Type B pancreatic cell (in vitro differentiated cells): Measurements from ENCODE around the gene GRIK4. TPM values are rescaled to one million over a fixed set of nuclear protein-coding genes. Genes with fewer than 3 reads are reported as not detected.

Experiments used
- DNase-seq: peaks from one replicate; pipeline ENCODE4 v3.0.0; 2021; ENCODE audit warnings: mixed read lengths; ENCODE audit not compliant: unreplicated experiment; ENCODE audit errors: extremely low spot score
- H3K27ac Mint-ChIP-seq: 2 replicates; pipeline ENCODE4 v1.8.0; 2021; ENCODE audit warnings: mild to moderate bottlenecking, mixed read lengths
- H3K27me3 Mint-ChIP-seq: 2 replicates; pipeline ENCODE4 v1.8.0; 2021; ENCODE audit warnings: mixed read lengths
- H3K36me3 Mint-ChIP-seq: 2 replicates; pipeline ENCODE4 v1.8.0; 2021; ENCODE audit warnings: mixed read lengths
- H3K4me1 Mint-ChIP-seq: one replicate; pipeline ENCODE4 v1.8.0; 2021; ENCODE audit warnings: mixed read lengths; ENCODE audit not compliant: unreplicated experiment
- H3K4me3 Mint-ChIP-seq: 2 replicates; pipeline ENCODE4 v1.8.0; 2021; ENCODE audit warnings: mild to moderate bottlenecking, mixed read lengths
- H3K9me3 Mint-ChIP-seq: 2 replicates; pipeline ENCODE4 v1.8.0; 2021; ENCODE audit warnings: mixed read lengths
- CTCF ChIP-seq: fragments of 200-600 bp; sonication (generic); conservative IDR thresholded peaks from 2 replicates; pipeline ENCODE4 v1.5.0; 2021; ENCODE audit warnings: antibody characterized with exemption, mild to moderate bottlenecking
- total RNA-seq: library from RNA; stranded (reverse); gene quantifications from 2 replicates; pipeline ENCODE4 v1.2.1, GENCODE V29; 2021; ENCODE audit warnings: low replicate concordance

Gene GRIK4
- total RNA-seq, 1 donor from 2014 or later: 0.72 TPM

DNA sequence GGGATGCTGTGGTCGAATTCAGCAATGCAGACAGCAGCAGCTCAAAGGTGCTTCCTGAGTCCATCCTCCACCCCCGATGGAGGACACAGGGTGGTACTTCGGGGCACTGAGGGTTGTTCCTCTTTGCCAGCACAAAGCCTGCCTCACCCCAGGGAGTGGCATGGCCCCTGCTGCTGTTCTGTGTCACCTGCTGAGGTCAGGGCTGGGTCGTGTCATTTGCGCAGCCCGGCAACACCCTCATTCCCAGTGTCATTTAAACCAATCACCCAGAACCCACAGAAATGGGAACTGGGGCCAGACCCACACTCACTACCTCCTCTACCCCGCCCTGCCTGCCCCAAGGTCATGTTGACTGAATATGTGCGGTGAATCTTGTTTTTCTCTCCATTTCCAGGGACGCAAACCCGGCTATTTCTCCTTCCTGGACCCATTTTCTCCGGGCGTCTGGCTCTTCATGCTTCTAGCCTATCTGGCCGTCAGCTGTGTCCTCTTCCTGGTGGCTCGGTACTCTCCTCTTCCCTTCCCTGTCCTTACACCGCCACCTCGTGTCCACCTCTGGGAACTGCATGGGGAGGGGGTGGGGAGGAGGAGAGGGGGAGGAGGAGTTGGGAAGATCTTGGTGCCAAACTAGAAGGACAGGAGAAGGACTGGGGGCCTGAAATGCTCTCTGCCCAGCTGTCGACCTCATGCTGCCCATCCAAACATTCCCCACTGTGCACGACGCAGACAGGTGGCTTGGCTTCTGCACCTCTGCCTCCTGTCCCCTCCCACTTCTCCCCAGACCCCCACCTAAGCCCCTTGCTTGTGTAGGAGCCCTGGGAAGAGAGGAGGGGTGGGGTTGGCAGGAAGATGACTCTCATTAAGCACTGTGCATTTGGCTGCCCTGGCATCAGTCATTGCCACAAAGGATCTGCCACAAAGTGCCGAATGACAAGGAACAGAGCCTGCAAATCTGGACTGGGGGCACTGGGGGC is 441.2 kb downstream of the GRIK4 start:
- peak; percentile 82 for TF ChIP-seq CTCF
- peak; percentile 87 for DNase-seq
- Mint-ChIP-seq H3K36me3 (no peaks in the 10 kb centered on the region), H3K27me3 (peaks cover 34% of the 10 kb centered on the region), H3K27ac (no peak overlapping the region), H3K4me1 (peaks cover 14% of the 10 kb centered on the region), H3K9me3 (no peaks in the 10 kb centered on the region), H3K4me3 (peak overlapping the region; percentile 65)

DNA sequence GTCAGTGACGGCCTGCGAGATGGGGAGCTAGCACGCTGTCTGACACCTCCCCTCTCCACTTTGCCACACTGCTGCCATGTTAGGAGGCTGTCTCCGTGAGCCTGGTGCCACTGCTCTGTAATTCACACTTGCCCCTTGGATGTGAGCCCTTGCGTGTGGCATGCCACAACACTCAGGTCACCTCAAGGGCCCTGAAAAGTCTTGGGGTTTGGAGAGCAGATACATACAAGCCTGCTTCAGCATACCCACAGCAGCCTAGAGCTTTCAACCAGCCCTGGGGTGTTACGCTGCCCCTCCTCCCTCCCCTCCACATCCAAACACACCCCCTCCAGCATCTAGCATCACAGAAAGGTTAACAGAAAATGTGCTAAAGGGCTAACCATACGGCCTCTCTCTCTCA is 442.8 kb downstream of the GRIK4 start:
- Mint-ChIP-seq H3K27ac (no peak overlapping the region), H3K9me3 (no peaks in the 10 kb centered on the region), H3K4me1 (peaks cover 14% of the 10 kb centered on the region), H3K4me3 (no peak overlapping the region), H3K27me3 (peaks cover 26% of the 10 kb centered on the region), H3K36me3 (no peaks in the 10 kb centered on the region)
- TF ChIP-seq CTCF: no peak
- no peak for DNase-seq

DNA sequence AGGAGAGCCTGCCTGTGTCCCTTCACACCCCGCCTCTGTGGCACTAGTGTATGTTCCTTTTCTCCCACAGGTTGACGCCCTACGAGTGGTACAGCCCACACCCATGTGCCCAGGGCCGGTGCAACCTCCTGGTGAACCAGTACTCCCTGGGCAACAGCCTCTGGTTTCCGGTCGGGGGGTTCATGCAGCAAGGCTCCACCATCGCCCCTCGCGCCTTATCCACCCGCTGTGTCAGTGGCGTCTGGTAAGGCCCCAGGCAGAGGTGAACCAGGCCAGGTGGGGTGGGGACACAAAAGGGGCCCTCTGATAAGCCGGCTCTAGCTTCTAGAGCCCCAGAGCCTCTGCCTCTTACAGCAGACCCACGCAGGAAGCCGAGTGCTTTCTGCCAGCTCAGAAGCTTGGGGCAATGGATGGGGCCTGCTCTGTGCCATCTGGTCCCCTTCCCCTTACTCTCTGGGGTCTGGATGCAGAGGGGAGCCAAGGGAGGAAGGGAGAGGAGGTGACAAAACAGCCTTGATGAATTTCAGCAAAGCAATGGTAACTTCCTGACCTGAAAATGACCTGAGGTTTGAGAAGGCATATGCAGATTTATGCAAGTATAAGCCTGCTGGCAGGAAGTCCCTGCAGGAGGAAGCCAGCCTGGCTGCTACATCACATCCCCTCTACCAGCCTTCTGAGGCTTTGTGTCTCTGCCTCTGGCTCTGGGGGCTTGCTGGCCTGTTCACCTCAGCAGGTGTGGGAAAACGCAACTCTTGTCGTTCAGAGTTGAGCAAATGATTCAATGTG is 445.4 kb downstream of the GRIK4 start:
- H3K4me1 Mint-ChIP-seq: peaks cover 14% of the 10 kb centered on the region
- TF ChIP-seq CTCF: no peak
- DNase-seq: no peak
- peaks cover 29% of the 10 kb centered on the region for H3K27me3 Mint-ChIP-seq
- no peaks in the 10 kb centered on the region for H3K36me3 Mint-ChIP-seq
- no peak overlapping the region for H3K27ac Mint-ChIP-seq
- H3K9me3 Mint-ChIP-seq: no peaks in the 10 kb centered on the region
- H3K4me3 Mint-ChIP-seq: no peak overlapping the region

GRCh38 chr11:120958185-120958584 is 446.6 kb downstream of the GRIK4 start:
- Mint-ChIP-seq H3K4me3 (no peak overlapping the region), H3K27me3 (peaks cover 30% of the 10 kb centered on the region), H3K27ac (no peak overlapping the region), H3K36me3 (no peaks in the 10 kb centered on the region), H3K4me1 (peaks cover 7% of the 10 kb centered on the region), H3K9me3 (no peaks in the 10 kb centered on the region)
- DNase-seq: no peak
- TF ChIP-seq CTCF: no peak

DNA sequence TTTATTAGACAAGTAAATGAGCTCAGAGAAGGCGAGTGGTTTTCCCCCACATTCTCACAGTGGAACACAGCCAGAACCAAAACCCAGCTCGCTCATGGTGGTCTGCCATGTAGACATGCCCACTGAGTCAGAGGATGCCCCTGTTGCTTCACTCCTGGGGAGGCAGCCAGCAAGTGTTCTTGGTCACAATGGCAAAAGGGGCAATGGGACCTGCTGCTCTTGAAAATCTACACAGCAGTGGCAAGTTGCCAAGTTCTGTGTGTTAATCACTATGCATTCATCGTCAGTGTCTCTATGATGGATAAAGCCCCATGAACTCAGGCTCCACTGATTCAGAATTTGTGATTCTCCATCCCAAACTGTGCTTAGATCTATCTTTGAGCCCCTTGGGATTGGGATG is 447.6 kb downstream of the GRIK4 start:
- Mint-ChIP-seq H3K9me3 (no peaks in the 10 kb centered on the region), H3K4me1 (peaks cover 7% of the 10 kb centered on the region), H3K27ac (no peak overlapping the region), H3K36me3 (no peaks in the 10 kb centered on the region), H3K27me3 (peaks cover 33% of the 10 kb centered on the region), H3K4me3 (no peak overlapping the region)
- DNase-seq: no peak
- TF ChIP-seq CTCF: no peak
